OCI-LY1 (cell line): ENCODE measurements around the gene KIAA1328.

Experiments used
- H2AFZ ChIP-seq: fragments of 200-600 bp; sonication (generic), shearing (Covaris generic); 2 replicates; pipeline ENCODE4 v1.6.0; 2014; ENCODE audit warnings: antibody characterized with exemption, mild to moderate bottlenecking, low read length
- H3F3A ChIP-seq: fragments of 200-600 bp; sonication (generic), shearing (Covaris generic); 2 replicates; pipeline ENCODE4 v1.6.0; 2014; ENCODE audit warnings: mild to moderate bottlenecking, antibody characterized with exemption, low read length, moderate library complexity; ENCODE audit not compliant: insufficient read depth
- H3K27ac ChIP-seq: fragments of 200-600 bp; sonication (generic); 2 replicates; pipeline ENCODE4 v1.5.1; 2014; ENCODE audit warnings: low read length, mixed run types, mild to moderate bottlenecking, low read depth; ENCODE audit not compliant: poor library complexity, severe bottlenecking
- H3K27me3 ChIP-seq: fragments of 200-600 bp; sonication (generic); 2 replicates; pipeline ENCODE4 v1.6.0; 2014; ENCODE audit warnings: antibody characterized with exemption, mild to moderate bottlenecking, low read length, moderate library complexity; ENCODE audit not compliant: insufficient read depth
- H3K36me3 ChIP-seq: fragments of 200-600 bp; sonication (generic); 2 replicates; pipeline ENCODE4 v1.6.1; 2014; ENCODE audit warnings: mild to moderate bottlenecking, antibody characterized with exemption, low read length, moderate library complexity, mixed read lengths; ENCODE audit not compliant: insufficient read depth
- H3K4me1 ChIP-seq: fragments of 200-600 bp; sonication (generic); 2 replicates; pipeline ENCODE4 v1.5.1; 2014; ENCODE audit warnings: mild to moderate bottlenecking, low read length, moderate library complexity; ENCODE audit not compliant: insufficient read depth, severe bottlenecking
- H3K4me2 ChIP-seq: fragments of 200-600 bp; sonication (generic), shearing (Covaris generic); 2 replicates; pipeline ENCODE4 v1.6.1; 2014; ENCODE audit warnings: low read length
- H3K4me3 ChIP-seq: fragments of 200-600 bp; sonication (generic); 2 replicates; pipeline ENCODE4 v1.5.1; 2014; ENCODE audit warnings: low read length, low read depth, mild to moderate bottlenecking, mixed read lengths; ENCODE audit not compliant: poor library complexity, severe bottlenecking
- H3K79me2 ChIP-seq: fragments of 200-600 bp; shearing (Covaris generic); 2 replicates; pipeline ENCODE4 v1.6.1; 2016; ENCODE audit warnings: mixed run types, low read length, mixed read lengths; ENCODE audit not compliant: insufficient read depth
- H3K9ac ChIP-seq: fragments of 200-600 bp; sonication (generic), shearing (Covaris generic); 2 replicates; pipeline ENCODE4 v1.6.1; 2014; ENCODE audit warnings: mild to moderate bottlenecking, low read length, mixed read lengths
- H3K9me2 ChIP-seq: fragments of 200-600 bp; sonication (generic), shearing (Covaris generic); 2 replicates; pipeline ENCODE4 v1.6.1; 2014; ENCODE audit warnings: low read depth, mild to moderate bottlenecking, low read length, mixed read lengths
- H3K9me3 ChIP-seq: fragments of 200-600 bp; shearing (Covaris generic); 2 replicates; pipeline ENCODE4 v1.6.1; 2014; ENCODE audit warnings: low read length, mixed read lengths
- H4K20me1 ChIP-seq: fragments of 200-600 bp; sonication (generic), shearing (Covaris generic); 2 replicates; pipeline ENCODE4 v1.6.0; 2016; ENCODE audit warnings: mild to moderate bottlenecking, low read length; ENCODE audit not compliant: insufficient read depth
- CTCF ChIP-seq: fragments of 200-600 bp; sonication (generic), shearing (Covaris generic); IDR thresholded peaks from 2 replicates; pipeline ENCODE4 v1.5.1; 2017; ENCODE audit warnings: mild to moderate bottlenecking, antibody characterized with exemption, low read length, moderate library complexity, mixed read lengths
- EZH2 ChIP-seq: fragments of 200-600 bp; sonication (generic), shearing (Covaris generic); IDR thresholded peaks from 2 replicates; pipeline ENCODE4 v1.8.0; 2017; ENCODE audit warnings: borderline replicate concordance, mixed run types, mild to moderate bottlenecking, antibody characterized with exemption, low read length, moderate library complexity, mixed read lengths

Gene KIAA1328

GRCh38 chr18:36828630-36829361, at the start of gene KIAA1328, which contains the start of gene TPGS2:
KIAA1328 (plus strand) TSS chr18:36829127; CDS start chr18:36829139, 12 bp downstream.
TPGS2 (minus strand) TSS chr18:36829002; CDS start chr18:36828767, 235 bp downstream.
- Histone ChIP-seq H3K9ac (peak within 1 kb of the TSS; percentile 89), H4K20me1 (no peaks in the 10 kb centered on the region), H3K79me2 (peaks cover 24% of the 10 kb centered on the region), H3K9me2 (no peaks in the 10 kb centered on the region), H3K4me1 (peaks cover 34% of the 10 kb centered on the region), H2AFZ (no peak within 1 kb of the TSS), H3K36me3 (peaks cover 19% of the 10 kb centered on the region), H3K4me2 (peak within 1 kb of the TSS; percentile 90), H3K27me3 (no peaks in the 10 kb centered on the region), H3K9me3 (no peaks in the 10 kb centered on the region), H3F3A (no peaks in the 10 kb centered on the region), H3K27ac (peak within 1 kb of the TSS; percentile 63), H3K4me3 (peak within 1 kb of the TSS; percentile 92)
- TF ChIP-seq CTCF, result peak; percentile 62
- no peak for TF ChIP-seq EZH2

GRCh38 chr18:36780748-36781147, 48.2 kb upstream of the KIAA1328 start:
- Histone ChIP-seq H4K20me1 (no peaks in the 10 kb centered on the region), H3K27me3 (no peaks in the 10 kb centered on the region), H2AFZ (no peak overlapping the region), H3K9me2 (no peaks in the 10 kb centered on the region), H3K27ac (no peak overlapping the region), H3K9ac (no peak overlapping the region), H3K9me3 (no peaks in the 10 kb centered on the region), H3K4me2 (no peak overlapping the region), H3K36me3 (no peaks in the 10 kb centered on the region), H3K4me1 (no peaks in the 10 kb centered on the region), H3K79me2 (no peaks in the 10 kb centered on the region), H3F3A (no peaks in the 10 kb centered on the region), H3K4me3 (no peak overlapping the region)
- TF ChIP-seq EZH2 (no peak), CTCF (no peak)

GRCh38 chr18:36782710-36783109, 46.2 kb upstream of the KIAA1328 start:
- Histone ChIP-seq H2AFZ (no peak overlapping the region), H3K79me2 (no peaks in the 10 kb centered on the region), H3F3A (no peaks in the 10 kb centered on the region), H3K4me2 (no peak overlapping the region), H3K27ac (no peak overlapping the region), H3K4me1 (no peaks in the 10 kb centered on the region), H3K36me3 (0 out of 2 replicates have a peak, but pooled peaks cover 4% of the 10 kb centered on the region), H4K20me1 (no peaks in the 10 kb centered on the region), H3K9me2 (no peaks in the 10 kb centered on the region), H3K9me3 (no peaks in the 10 kb centered on the region), H3K4me3 (no peak overlapping the region), H3K27me3 (no peaks in the 10 kb centered on the region), H3K9ac (no peak overlapping the region)
- no peak for TF ChIP-seq EZH2
- no peak for TF ChIP-seq CTCF
